OCI-LY3 (cell line): ENCODE measurements around the gene LCE2A.
A peak's percentile ranks its signal among the peaks of the same experiment; 100 is the strongest.

ENCODE experiments used
- H2AFZ ChIP-seq: fragments of 200-600, 300-600 bp; shearing (Covaris generic); 2 replicates; pipeline ENCODE4 v1.6.0; 2014; ENCODE audit warnings: antibody characterized with exemption, low read depth, low read length
- H3K27ac ChIP-seq: fragments of 200-600, 300-600 bp; sonication (generic); 2 replicates; pipeline ENCODE4 v1.5.1; 2014; ENCODE audit warnings: mild to moderate bottlenecking, low read length, moderate library complexity, mixed read lengths
- H3K27me3 ChIP-seq: fragments of 200-600, 300-600 bp; sonication (generic); 2 replicates; pipeline ENCODE4 v1.6.1; 2014; ENCODE audit warnings: low read depth, low read length, mixed read lengths
- H3K36me3 ChIP-seq: fragments of 200-600, 300-600 bp; sonication (generic); replicated peaks from 2 replicates; pipeline ENCODE3; 2014; ENCODE audit warnings: low read depth, low read length, mixed read lengths
- H3K4me1 ChIP-seq: fragments of 300-600, 200-600 bp; sonication (generic); 2 replicates; pipeline ENCODE4 v1.6.1; 2014; ENCODE audit warnings: low read length, mixed read lengths
- H3K4me2 ChIP-seq: fragments of 200-600, 300-600 bp; sonication (generic); 2 replicates; pipeline ENCODE4 v1.6.1; 2014; ENCODE audit warnings: low read length, mixed read lengths
- H3K4me3 ChIP-seq: fragments of 300-600, 200-600 bp; sonication (generic); 2 replicates; pipeline ENCODE4 v1.5.1; 2014; ENCODE audit warnings: antibody characterized with exemption, mild to moderate bottlenecking, low read length, moderate library complexity
- H3K79me2 ChIP-seq: fragments of 300-600, 200-600 bp; shearing (Covaris generic); 2 replicates; pipeline ENCODE4 v1.6.1; 2014; ENCODE audit warnings: mild to moderate bottlenecking, low read length, mixed read lengths
- H3K9ac ChIP-seq: fragments of 300-600, 200-600 bp; shearing (Covaris generic); 2 replicates; pipeline ENCODE4 v1.6.0; 2014; ENCODE audit warnings: mild to moderate bottlenecking, low read length, moderate library complexity
- H3K9me3 ChIP-seq: fragments of 200-600, 300-600 bp; shearing (Covaris generic); 2 replicates; pipeline ENCODE4 v1.6.1; 2014; ENCODE audit warnings: low read length, mixed read lengths; ENCODE audit not compliant: insufficient read depth
- H4K20me1 ChIP-seq: fragments of 200-600, 300-600 bp; sonication (generic); 2 replicates; pipeline ENCODE4 v1.6.1; 2016; ENCODE audit warnings: low read length, mixed read lengths; ENCODE audit not compliant: insufficient read depth
- EZH2phosphoT487 ChIP-seq: fragments of 200-600 bp; shearing (Covaris generic); IDR thresholded peaks from 2 replicates; pipeline ENCODE4 v1.6.1; 2018; ENCODE audit warnings: antibody characterized with exemption, mixed run types, low read depth
- TF ChIP-seq, protein P1 (sequence below): fragments of 200-600, 300-600 bp; sonication (generic); IDR thresholded peaks from 2 replicates; pipeline ENCODE4 v1.5.1; 2014; ENCODE audit warnings: antibody characterized with exemption, low read length, low read depth

LCE2A gene

GRCh38 chr1:152697701-152698600 lies at the start of gene LCE2A:
LCE2A (plus strand) TSS chr1:152698345; CDS start chr1:152698902, 557 bp downstream.
- TF ChIP-seq EZH2phosphoT487 = no peak
- TF ChIP-seq, protein P1, sequence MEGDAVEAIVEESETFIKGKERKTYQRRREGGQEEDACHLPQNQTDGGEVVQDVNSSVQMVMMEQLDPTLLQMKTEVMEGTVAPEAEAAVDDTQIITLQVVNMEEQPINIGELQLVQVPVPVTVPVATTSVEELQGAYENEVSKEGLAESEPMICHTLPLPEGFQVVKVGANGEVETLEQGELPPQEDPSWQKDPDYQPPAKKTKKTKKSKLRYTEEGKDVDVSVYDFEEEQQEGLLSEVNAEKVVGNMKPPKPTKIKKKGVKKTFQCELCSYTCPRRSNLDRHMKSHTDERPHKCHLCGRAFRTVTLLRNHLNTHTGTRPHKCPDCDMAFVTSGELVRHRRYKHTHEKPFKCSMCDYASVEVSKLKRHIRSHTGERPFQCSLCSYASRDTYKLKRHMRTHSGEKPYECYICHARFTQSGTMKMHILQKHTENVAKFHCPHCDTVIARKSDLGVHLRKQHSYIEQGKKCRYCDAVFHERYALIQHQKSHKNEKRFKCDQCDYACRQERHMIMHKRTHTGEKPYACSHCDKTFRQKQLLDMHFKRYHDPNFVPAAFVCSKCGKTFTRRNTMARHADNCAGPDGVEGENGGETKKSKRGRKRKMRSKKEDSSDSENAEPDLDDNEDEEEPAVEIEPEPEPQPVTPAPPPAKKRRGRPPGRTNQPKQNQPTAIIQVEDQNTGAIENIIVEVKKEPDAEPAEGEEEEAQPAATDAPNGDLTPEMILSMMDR = no peak
- Histone ChIP-seq H3K27me3 (peaks cover 32% of the 10 kb centered on the region), H3K27ac (no peak within 1 kb of the TSS), H3K9ac (no peak within 1 kb of the TSS), H2AFZ (no peak within 1 kb of the TSS), H4K20me1 (no peaks in the 10 kb centered on the region), H3K36me3 (no peaks in the 10 kb centered on the region), H3K9me3 (no peaks in the 10 kb centered on the region), H3K4me3 (no peak within 1 kb of the TSS), H3K4me1 (no peaks in the 10 kb centered on the region), H3K4me2 (no peak within 1 kb of the TSS), H3K79me2 (no peaks in the 10 kb centered on the region)

DNA sequence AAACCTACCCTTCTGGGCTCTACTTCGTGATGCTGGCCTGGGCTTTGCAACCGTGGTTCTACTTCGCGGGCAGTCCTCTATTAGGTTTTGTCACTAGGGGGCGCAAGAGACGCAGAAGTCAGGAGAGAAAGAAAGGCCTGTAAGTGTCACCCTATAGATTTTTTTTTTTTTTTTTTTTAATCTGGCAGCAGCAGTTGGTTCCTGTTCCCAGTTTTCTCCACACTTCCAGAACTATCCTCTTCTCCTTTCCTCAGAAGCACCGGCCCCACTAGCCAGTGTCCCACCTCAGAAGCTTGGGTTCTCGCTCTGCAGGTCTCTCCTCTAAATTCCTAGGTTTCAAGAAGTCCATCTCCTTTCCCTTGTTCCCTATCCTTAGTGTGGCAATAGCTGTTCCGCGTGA lies 44.0 kb upstream of the LCE2A start:
- no peaks in the 10 kb centered on the region for H3K36me3 ChIP-seq
- no peaks in the 10 kb centered on the region for H3K79me2 ChIP-seq
- H3K9me3 ChIP-seq = no peaks in the 10 kb centered on the region
- H3K4me3 ChIP-seq = no peak overlapping the region
- no peak overlapping the region for H3K4me2 ChIP-seq
- TF ChIP-seq, protein P1 = peak; percentile 92
- TF ChIP-seq EZH2phosphoT487 = no peak
- H3K9ac ChIP-seq = no peak overlapping the region
- no peaks in the 10 kb centered on the region for H3K4me1 ChIP-seq
- H4K20me1 ChIP-seq = no peaks in the 10 kb centered on the region
- H3K27ac ChIP-seq = no peak overlapping the region
- peaks cover 24% of the 10 kb centered on the region; the same call in 1 of the 2 replicates for H3K27me3 ChIP-seq
- no peak overlapping the region for H2AFZ ChIP-seq

DNA sequence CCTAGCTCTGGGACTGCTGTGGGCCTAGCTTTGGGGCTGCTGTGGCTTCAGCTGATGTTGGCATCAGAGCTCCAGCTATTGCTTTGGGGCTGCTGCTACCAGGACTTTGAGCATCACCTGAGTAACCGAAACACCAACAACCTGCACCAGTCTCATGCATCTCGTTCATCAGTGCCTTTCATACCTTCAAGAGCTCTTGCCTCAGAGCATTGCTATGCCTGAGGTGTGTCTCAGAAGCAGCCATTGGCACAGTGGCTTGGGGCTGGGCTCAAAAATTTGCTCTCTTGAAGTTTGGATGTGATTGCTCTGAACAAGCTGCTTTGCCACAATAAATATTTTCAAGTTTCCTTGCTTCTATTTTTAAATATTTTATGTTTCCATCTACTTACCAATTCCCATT lies 41.7 kb upstream of the LCE2A start:
- Histone ChIP-seq H2AFZ (no peak overlapping the region), H4K20me1 (no peaks in the 10 kb centered on the region), H3K4me1 (no peaks in the 10 kb centered on the region), H3K9me3 (no peaks in the 10 kb centered on the region), H3K4me3 (no peak overlapping the region), H3K27ac (no peak overlapping the region), H3K27me3 (peaks cover 40% of the 10 kb centered on the region; the same call in 1 of the 2 replicates), H3K79me2 (no peaks in the 10 kb centered on the region), H3K36me3 (no peaks in the 10 kb centered on the region), H3K9ac (no peak overlapping the region), H3K4me2 (no peak overlapping the region)
- TF ChIP-seq EZH2phosphoT487 = no peak
- TF ChIP-seq, protein P1 = no peak

DNA sequence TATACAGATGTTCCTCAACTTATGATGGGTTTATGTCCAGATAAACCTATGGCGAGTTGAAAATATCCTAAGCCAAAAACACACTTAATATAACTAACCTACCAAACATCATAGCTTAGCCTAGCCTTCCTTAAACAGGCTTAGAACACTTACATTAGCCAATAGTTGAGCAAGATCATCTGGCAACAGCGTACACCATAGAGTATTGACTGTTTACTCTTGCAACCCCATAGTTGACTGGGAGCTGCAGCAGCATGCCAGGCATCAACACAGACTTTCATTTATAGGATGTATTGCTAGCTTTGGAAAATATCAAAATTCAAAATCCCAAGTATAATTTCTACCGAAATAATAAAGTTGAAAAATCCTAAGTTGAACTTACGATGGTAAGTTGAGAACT lies 40.5 kb upstream of the LCE2A start:
- Histone ChIP-seq H4K20me1 (no peaks in the 10 kb centered on the region), H3K36me3 (no peaks in the 10 kb centered on the region), H3K4me1 (no peaks in the 10 kb centered on the region), H3K9ac (no peak overlapping the region), H3K27ac (no peak overlapping the region), H3K79me2 (no peaks in the 10 kb centered on the region), H3K4me3 (no peak overlapping the region), H2AFZ (no peak overlapping the region), H3K9me3 (no peaks in the 10 kb centered on the region), H3K27me3 (peaks cover 41% of the 10 kb centered on the region), H3K4me2 (no peak overlapping the region)
- TF ChIP-seq EZH2phosphoT487 = no peak
- TF ChIP-seq, protein P1 = no peak
